Measurements from ENCODE around the gene CLEC11A. TPM values are rescaled to one million over a fixed set of nuclear protein-coding genes. Genes with fewer than 3 reads are reported as not detected.
"Not testable (repeated sequence)": the region's sequence is repeated elsewhere in the genome, so short reads cannot be mapped to it uniquely, and the experiment has no call there.

The CLEC11A gene
- total RNA-seq, 1 experiment from 2014 or later: not detected

DNA sequence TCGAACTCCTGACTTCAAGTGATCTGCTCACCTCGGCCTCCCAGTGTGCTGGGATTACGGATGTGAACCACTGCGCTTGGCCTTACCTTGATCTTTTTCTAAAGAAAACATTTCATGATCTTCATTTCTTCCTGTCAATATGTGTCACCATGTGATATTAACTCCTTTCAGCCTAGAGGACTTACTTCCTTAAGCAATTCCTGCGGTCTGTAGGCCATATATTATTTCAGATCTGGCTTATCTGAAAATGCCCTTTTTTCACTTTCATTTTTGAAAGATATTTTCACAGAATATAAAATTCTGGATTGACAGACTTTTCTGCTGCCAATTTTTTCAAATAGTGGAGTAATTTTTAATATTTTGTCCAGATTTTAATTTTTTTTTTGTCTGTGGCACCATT, 45.1 kb downstream of the CLEC11A start:
- no peaks in the 10 kb centered on the region for H3K4me1 ChIP-seq (ENCODE audit: control insufficient read depth, insufficient read depth, low read length)
- in situ Hi-C loops (cut with HindIII; ENCODE audit: low pct_unique_long_range_greater_than_20kb, low sequenced_read_pairs) (no loop called here), intact Hi-C loops (cut with micrococcal nuclease; ENCODE audit: unreplicated experiment) (no loop called here)
- CTCF ChIA-PET: no interaction called here
- TF ChIP-seq POLR2AphosphoS5 (IDR thresholded peaks at IDR 0.05; ENCODE audit: low read depth, low read length) (no peak), SIN3A (IDR thresholded peaks at IDR 0.05; ENCODE audit: borderline replicate concordance, insufficient read depth, low read depth, low read length) (no peak), TCF7L2 (IDR thresholded peaks at IDR 0.05; ENCODE audit: low read depth, low read length) (no peak)
- TF ChIP-seq, protein P1, sequence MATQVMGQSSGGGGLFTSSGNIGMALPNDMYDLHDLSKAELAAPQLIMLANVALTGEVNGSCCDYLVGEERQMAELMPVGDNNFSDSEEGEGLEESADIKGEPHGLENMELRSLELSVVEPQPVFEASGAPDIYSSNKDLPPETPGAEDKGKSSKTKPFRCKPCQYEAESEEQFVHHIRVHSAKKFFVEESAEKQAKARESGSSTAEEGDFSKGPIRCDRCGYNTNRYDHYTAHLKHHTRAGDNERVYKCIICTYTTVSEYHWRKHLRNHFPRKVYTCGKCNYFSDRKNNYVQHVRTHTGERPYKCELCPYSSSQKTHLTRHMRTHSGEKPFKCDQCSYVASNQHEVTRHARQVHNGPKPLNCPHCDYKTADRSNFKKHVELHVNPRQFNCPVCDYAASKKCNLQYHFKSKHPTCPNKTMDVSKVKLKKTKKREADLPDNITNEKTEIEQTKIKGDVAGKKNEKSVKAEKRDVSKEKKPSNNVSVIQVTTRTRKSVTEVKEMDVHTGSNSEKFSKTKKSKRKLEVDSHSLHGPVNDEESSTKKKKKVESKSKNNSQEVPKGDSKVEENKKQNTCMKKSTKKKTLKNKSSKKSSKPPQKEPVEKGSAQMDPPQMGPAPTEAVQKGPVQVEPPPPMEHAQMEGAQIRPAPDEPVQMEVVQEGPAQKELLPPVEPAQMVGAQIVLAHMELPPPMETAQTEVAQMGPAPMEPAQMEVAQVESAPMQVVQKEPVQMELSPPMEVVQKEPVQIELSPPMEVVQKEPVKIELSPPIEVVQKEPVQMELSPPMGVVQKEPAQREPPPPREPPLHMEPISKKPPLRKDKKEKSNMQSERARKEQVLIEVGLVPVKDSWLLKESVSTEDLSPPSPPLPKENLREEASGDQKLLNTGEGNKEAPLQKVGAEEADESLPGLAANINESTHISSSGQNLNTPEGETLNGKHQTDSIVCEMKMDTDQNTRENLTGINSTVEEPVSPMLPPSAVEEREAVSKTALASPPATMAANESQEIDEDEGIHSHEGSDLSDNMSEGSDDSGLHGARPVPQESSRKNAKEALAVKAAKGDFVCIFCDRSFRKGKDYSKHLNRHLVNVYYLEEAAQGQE (IDR thresholded peaks at IDR 0.05; ENCODE audit: insufficient read depth in 1 of 2, low read depth in 2 of 2, low read length in 1 of 2): no peak
- TF ChIP-seq, protein P2, sequence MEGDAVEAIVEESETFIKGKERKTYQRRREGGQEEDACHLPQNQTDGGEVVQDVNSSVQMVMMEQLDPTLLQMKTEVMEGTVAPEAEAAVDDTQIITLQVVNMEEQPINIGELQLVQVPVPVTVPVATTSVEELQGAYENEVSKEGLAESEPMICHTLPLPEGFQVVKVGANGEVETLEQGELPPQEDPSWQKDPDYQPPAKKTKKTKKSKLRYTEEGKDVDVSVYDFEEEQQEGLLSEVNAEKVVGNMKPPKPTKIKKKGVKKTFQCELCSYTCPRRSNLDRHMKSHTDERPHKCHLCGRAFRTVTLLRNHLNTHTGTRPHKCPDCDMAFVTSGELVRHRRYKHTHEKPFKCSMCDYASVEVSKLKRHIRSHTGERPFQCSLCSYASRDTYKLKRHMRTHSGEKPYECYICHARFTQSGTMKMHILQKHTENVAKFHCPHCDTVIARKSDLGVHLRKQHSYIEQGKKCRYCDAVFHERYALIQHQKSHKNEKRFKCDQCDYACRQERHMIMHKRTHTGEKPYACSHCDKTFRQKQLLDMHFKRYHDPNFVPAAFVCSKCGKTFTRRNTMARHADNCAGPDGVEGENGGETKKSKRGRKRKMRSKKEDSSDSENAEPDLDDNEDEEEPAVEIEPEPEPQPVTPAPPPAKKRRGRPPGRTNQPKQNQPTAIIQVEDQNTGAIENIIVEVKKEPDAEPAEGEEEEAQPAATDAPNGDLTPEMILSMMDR (IDR thresholded peaks at IDR 0.05): no peak
- no peak overlapping the region for H3K27ac ChIP-seq (ENCODE audit: low read length)
- POLR2A ChIA-PET: no interaction called here
- BruUV-seq (replicated peaks): no TSS peak
- H3K4me3 ChIP-seq (ENCODE audit: low read depth in 2 of 2, low read length in 2 of 2): no peak overlapping the region
- no peaks in the 10 kb centered on the region for H3K36me3 ChIP-seq (ENCODE audit: control insufficient read depth, insufficient read depth, low read length)
- no peaks in the 10 kb centered on the region for H3K27me3 ChIP-seq (ENCODE audit: control insufficient read depth, insufficient read depth, low read length)
- H3K9me3 ChIP-seq (ENCODE audit: control insufficient read depth, insufficient read depth, low read depth, low read length): no peaks in the 10 kb centered on the region
- ATAC-seq: no peak
- no peak for DNase-seq (ENCODE audit: low read depth, low spot score)

DNA sequence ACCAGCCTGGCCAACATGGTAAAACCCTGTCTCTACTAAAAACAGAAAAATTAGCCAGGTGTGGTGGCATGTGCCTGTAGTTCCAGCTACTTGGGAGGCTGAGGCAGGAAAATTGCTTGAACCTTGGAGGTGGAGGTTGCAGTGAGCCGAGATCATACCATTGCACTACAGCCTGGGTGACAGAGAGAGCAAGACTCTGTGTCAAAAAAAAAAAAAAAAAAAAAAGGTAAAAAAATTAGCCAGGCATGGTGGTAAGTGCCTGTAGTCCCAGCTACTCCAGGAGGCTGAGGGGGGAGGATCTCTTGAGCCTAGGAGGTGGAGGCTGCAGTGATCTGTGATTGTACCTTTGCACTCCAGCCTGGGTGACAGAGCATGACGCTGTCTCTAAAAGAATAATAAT, 47.0 kb downstream of the CLEC11A start, which contains the start of gene GPR32:
TSS of gene GPR32 (plus strand) at position 301 of the 400 bp plus-strand sequence. CDS start 137 bp downstream, outside the sequence.
- H3K4me3 ChIP-seq (ENCODE audit: low read depth in 2 of 2, low read length in 2 of 2); H3K4me1 ChIP-seq (ENCODE audit: control insufficient read depth, insufficient read depth, low read length); POLR2A ChIA-PET; H3K36me3 ChIP-seq (ENCODE audit: control insufficient read depth, insufficient read depth, low read length); DNase-seq (ENCODE audit: low read depth, low spot score); BruUV-seq (replicated peaks); H3K27ac ChIP-seq (ENCODE audit: low read length); ATAC-seq; H3K27me3 ChIP-seq (ENCODE audit: control insufficient read depth, insufficient read depth, low read length); H3K9me3 ChIP-seq (ENCODE audit: control insufficient read depth, insufficient read depth, low read depth, low read length); intact Hi-C loops (cut with micrococcal nuclease; ENCODE audit: unreplicated experiment); CTCF ChIA-PET; in situ Hi-C loops (cut with HindIII; ENCODE audit: low pct_unique_long_range_greater_than_20kb, low sequenced_read_pairs): not testable (repeated sequence)

DNA sequence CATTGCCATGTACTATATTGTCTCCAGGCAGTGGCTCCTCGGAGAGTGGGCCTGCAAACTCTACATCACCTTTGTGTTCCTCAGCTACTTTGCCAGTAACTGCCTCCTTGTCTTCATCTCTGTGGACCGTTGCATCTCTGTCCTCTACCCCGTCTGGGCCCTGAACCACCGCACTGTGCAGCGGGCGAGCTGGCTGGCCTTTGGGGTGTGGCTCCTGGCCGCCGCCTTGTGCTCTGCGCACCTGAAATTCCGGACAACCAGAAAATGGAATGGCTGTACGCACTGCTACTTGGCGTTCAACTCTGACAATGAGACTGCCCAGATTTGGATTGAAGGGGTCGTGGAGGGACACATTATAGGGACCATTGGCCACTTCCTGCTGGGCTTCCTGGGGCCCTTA, 47.7 kb downstream of the CLEC11A start:
- BruUV-seq (replicated peaks): no TSS peak
- ChIA-PET POLR2A (no interaction called here), CTCF (no interaction called here)
- no peak for ATAC-seq
- Histone ChIP-seq H3K4me1 (ENCODE audit: control insufficient read depth, insufficient read depth, low read length) (no peaks in the 10 kb centered on the region), H3K27ac (ENCODE audit: low read length) (no peak overlapping the region), H3K4me3 (ENCODE audit: low read depth in 2 of 2, low read length in 2 of 2) (no peak overlapping the region), H3K9me3 (ENCODE audit: control insufficient read depth, insufficient read depth, low read depth, low read length) (no peaks in the 10 kb centered on the region), H3K27me3 (ENCODE audit: control insufficient read depth, insufficient read depth, low read length) (no peaks in the 10 kb centered on the region), H3K36me3 (ENCODE audit: control insufficient read depth, insufficient read depth, low read length) (no peaks in the 10 kb centered on the region)
- no peak for DNase-seq (ENCODE audit: low read depth, low spot score)
- no peak for TF ChIP-seq TCF7L2 (IDR thresholded peaks at IDR 0.05; ENCODE audit: low read depth, low read length)
- TF ChIP-seq, protein P2 (IDR thresholded peaks at IDR 0.05): no peak
- TF ChIP-seq POLR2AphosphoS5 (IDR thresholded peaks at IDR 0.05; ENCODE audit: low read depth, low read length): no peak
- TF ChIP-seq, protein P1 (IDR thresholded peaks at IDR 0.05; ENCODE audit: insufficient read depth in 1 of 2, low read depth in 2 of 2, low read length in 1 of 2): no peak
- no peak for TF ChIP-seq SIN3A (IDR thresholded peaks at IDR 0.05; ENCODE audit: borderline replicate concordance, insufficient read depth, low read depth, low read length)
- in situ Hi-C loops (cut with HindIII; ENCODE audit: low pct_unique_long_range_greater_than_20kb, low sequenced_read_pairs): no loop called here
- intact Hi-C loops (cut with micrococcal nuclease; ENCODE audit: unreplicated experiment): no loop called here

Data from Panc1 (cell line).